ENCODE results near the gene DNAL1.
A peak's percentile ranks its signal among the peaks of the same experiment; 100 is the strongest.
"Not testable (repeated sequence)": the region's sequence is repeated elsewhere in the genome, so short reads cannot be mapped to it uniquely, and the experiment has no call there.

The DNAL1 gene

GRCh38 chr14:73708076-73708475 lies 63.3 kb downstream of the DNAL1 start:
- DNase-seq (ENCODE audit: low read depth) = not testable (repeated sequence)

GRCh38 chr14:73709904-73710469 lies 65.2 kb downstream of the DNAL1 start:
- no peak for DNase-seq (ENCODE audit: low read depth)

- DNase-seq (ENCODE audit: low read depth) = no peak
Observed at GRCh38 chr14:73710737-73711136, 66.0 kb downstream of the DNAL1 start.

- no peak for DNase-seq (ENCODE audit: low read depth)
Observed at GRCh38 chr14:73712071-73712506, 67.3 kb downstream of the DNAL1 start.

GRCh38 chr14:73712540-73713180 lies 67.9 kb downstream of the DNAL1 start:
- no peak for DNase-seq (ENCODE audit: low read depth)

GRCh38 chr14:73713206-73713802 lies 68.5 kb downstream of the DNAL1 start:
- no peak for DNase-seq (ENCODE audit: low read depth)

GRCh38 chr14:73713803-73714655 lies 69.2 kb downstream of the DNAL1 start, which contains the start of gene PNMA1:
Gene PNMA1, minus strand, starts transcription at chr14:73714384. Its CDS starts 745 bp downstream, at chr14:73713639.
- DNase-seq (ENCODE audit: low read depth) = peak; percentile 71

GRCh38 chr14:73714656-73715081 lies 69.9 kb downstream of the DNAL1 start:
- no peak for DNase-seq (ENCODE audit: low read depth)

- DNase-seq (ENCODE audit: low read depth) = no peak
Observed at GRCh38 chr14:73715707-73716106, 70.9 kb downstream of the DNAL1 start.

GRCh38 chr14:73717266-73717665 lies 72.5 kb downstream of the DNAL1 start:
- no peak for DNase-seq (ENCODE audit: low read depth)

- no peak for DNase-seq (ENCODE audit: low read depth)
Observed at GRCh38 chr14:73717711-73718417, 73.1 kb downstream of the DNAL1 start.

- DNase-seq (ENCODE audit: low read depth) = no peak
Observed at GRCh38 chr14:73718418-73719251, 73.8 kb downstream of the DNAL1 start.

GRCh38 chr14:73719361-73719760 lies 74.6 kb downstream of the DNAL1 start:
- DNase-seq (ENCODE audit: low read depth) = no peak

- no peak for DNase-seq (ENCODE audit: low read depth)
Observed at GRCh38 chr14:73719791-73720190, 75.0 kb downstream of the DNAL1 start.

GRCh38 chr14:73720636-73721035 lies 75.8 kb downstream of the DNAL1 start:
- DNase-seq (ENCODE audit: low read depth) = no peak

GRCh38 chr14:73721101-73721821 lies 76.5 kb downstream of the DNAL1 start:
- DNase-seq (ENCODE audit: low read depth) = no peak

- DNase-seq (ENCODE audit: low read depth) = no peak
Observed at GRCh38 chr14:73722581-73722980, 77.8 kb downstream of the DNAL1 start.

GRCh38 chr14:73723406-73723796 lies 78.6 kb downstream of the DNAL1 start:
- no peak for DNase-seq (ENCODE audit: low read depth)

GRCh38 chr14:73723797-73724661 lies 79.2 kb downstream of the DNAL1 start:
- DNase-seq (ENCODE audit: low read depth) = no peak

All from activated gamma-delta T cell treated with anti-CD3 and anti-CD28 coated beads, Interleukin-2, amount 50 U/mL, for 16 hours (primary cell).